Measurements from ENCODE around the gene UBASH3A. TPM values are rescaled to one million over a fixed set of nuclear protein-coding genes. Genes with fewer than 3 reads are reported as not detected.

Gene UBASH3A
- total and polyA plus RNA-seq, 7 donors, result 0.06 to 0.21 TPM; not detected in 5

DNA sequence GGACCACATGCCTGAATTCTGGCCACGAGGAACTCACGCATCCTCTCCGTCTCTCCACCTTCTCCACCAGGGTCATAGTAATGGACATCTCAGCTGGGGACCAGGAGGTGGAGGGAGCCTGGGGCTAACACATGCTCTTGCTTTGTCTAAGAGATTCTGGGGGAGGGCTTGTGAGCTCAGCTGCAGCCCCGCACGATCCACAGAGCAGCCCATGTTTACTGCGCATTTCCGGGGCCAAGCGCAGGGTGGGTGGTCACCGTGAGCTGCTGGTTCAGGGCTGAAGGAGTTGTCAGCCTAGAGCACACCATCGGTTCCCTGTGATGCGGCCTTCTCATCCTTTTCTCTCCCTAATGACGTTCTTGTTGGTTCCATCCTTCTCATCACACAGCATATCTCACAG lies 45.4 kb upstream of the UBASH3A start:
- peaks cover 4% of the 10 kb centered on the region for H3K9me3 ChIP-seq
- no peak for TF ChIP-seq CTCF (IDR thresholded peaks at IDR 0.05)
- 89 to 93% (median 90%) methylated on average over 12 of the region's 12 CpGs for WGBS, 3 donors
- ATAC-seq, result no peak
- no peak overlapping the region for H3K27ac ChIP-seq
- no peak for DNase-seq
- no peaks in the 10 kb centered on the region for H3K36me3 ChIP-seq (ENCODE audit: insufficient read depth in 1 of 2, low read depth in 1 of 2)
- peaks cover 0 to 15% (median 12%) of the 10 kb centered on the region in 3 donors for H3K27me3 ChIP-seq (ENCODE audit: insufficient read depth in 3 of 3, low read length in 2 of 3)
- intact Hi-C loops (cut with DNase I), result no loop called here
- no peak overlapping the region for H3K4me3 ChIP-seq
- no peaks in the 10 kb centered on the region for H3K4me1 ChIP-seq

DNA sequence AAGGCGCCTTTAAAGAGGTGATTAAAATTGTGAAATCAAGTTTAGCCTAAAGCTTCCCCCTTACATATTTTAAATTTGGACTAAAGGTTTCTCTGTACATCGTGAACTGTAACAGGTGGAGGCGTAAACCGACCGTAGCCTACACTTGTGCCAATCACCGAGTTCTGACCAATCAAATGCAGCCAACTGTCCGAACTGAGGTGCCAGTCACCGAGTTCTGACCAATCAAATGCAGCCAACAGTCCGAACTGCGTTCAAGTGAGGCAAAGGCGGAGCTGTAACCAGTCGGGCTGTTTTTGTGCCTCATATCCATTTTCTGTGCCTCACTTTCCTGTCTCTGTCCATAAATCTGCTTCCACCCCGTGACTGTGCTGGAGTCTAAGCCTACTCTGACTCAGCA lies 44.8 kb upstream of the UBASH3A start:
- H3K36me3 ChIP-seq (ENCODE audit: insufficient read depth in 1 of 2, low read depth in 1 of 2), result no peaks in the 10 kb centered on the region
- ATAC-seq (no peak), DNase-seq (no peak)
- H3K4me3 ChIP-seq, result no peak overlapping the region
- peaks cover 4% of the 10 kb centered on the region for H3K9me3 ChIP-seq
- H3K27me3 ChIP-seq (ENCODE audit: insufficient read depth in 3 of 3, low read length in 2 of 3), result peaks cover 0 to 16% (median 12%) of the 10 kb centered on the region in 3 donors
- TF ChIP-seq CTCF (IDR thresholded peaks at IDR 0.05), result no peak
- no peak overlapping the region for H3K27ac ChIP-seq
- intact Hi-C loops (cut with DNase I), result no loop called here
- no peaks in the 10 kb centered on the region for H3K4me1 ChIP-seq
- WGBS, 3 donors, result 76 to 81% (median 79%) methylated on average over 13 of the region's 13 CpGs

GRCh38 chr21:42360317-42360716 lies 43.4 kb upstream of the UBASH3A start:
- Histone ChIP-seq H3K4me1 (no peaks in the 10 kb centered on the region), H3K4me3 (no peak overlapping the region), H3K27me3 (ENCODE audit: insufficient read depth in 3 of 3, low read length in 2 of 3) (peaks cover 0 to 25% (median 12%) of the 10 kb centered on the region in 3 donors), H3K27ac (no peak overlapping the region), H3K36me3 (ENCODE audit: insufficient read depth in 1 of 2, low read depth in 1 of 2) (no peaks in the 10 kb centered on the region), H3K9me3 (no peaks in the 10 kb centered on the region)
- no peak for DNase-seq
- no peak for TF ChIP-seq CTCF (IDR thresholded peaks at IDR 0.05)
- WGBS, 3 donors, result 75 to 80% (median 78%) methylated on average over 2 of the region's 2 CpGs
- intact Hi-C loops (cut with DNase I), result no loop called here
- no peak for ATAC-seq

GRCh38 chr21:42361286-42361685 lies 42.4 kb upstream of the UBASH3A start:
- WGBS, 3 donors, result 15 to 16% (median 16%) methylated on average over 7 of the region's 7 CpGs
- intact Hi-C loops (cut with DNase I), result no loop called here
- no peak overlapping the region for H3K4me3 ChIP-seq
- H3K27me3 ChIP-seq (ENCODE audit: insufficient read depth in 3 of 3, low read length in 2 of 3), result peaks cover 0 to 25% (median 12%) of the 10 kb centered on the region in 3 donors
- no peak overlapping the region for H3K27ac ChIP-seq
- DNase-seq (no peak), ATAC-seq (no peak)
- TF ChIP-seq CTCF (IDR thresholded peaks at IDR 0.05), result no peak
- no peaks in the 10 kb centered on the region for H3K9me3 ChIP-seq
- H3K4me1 ChIP-seq, result no peaks in the 10 kb centered on the region
- no peaks in the 10 kb centered on the region for H3K36me3 ChIP-seq (ENCODE audit: insufficient read depth in 1 of 2, low read depth in 1 of 2)

DNA sequence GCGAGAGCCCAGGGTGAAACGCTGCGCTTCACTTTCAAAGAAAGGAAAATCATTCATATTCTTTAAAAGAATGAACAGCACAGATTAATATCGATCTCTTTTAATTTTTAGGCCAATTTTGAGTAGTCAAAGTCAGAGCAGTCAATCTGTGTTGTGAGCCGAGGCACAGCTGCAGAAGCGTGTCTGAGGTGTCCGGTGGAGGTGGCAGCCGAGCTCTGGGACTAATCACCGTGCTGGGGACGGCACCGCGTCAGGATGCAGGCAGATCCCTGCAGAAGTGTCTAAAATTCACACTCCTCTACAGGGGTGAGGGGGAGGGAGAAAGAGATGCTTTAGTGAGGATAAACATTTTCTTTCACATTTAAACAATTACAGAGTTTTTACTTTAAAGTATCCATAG lies 41.5 kb upstream of the UBASH3A start:
- peaks cover 0 to 25% (median 12%) of the 10 kb centered on the region in 3 donors for H3K27me3 ChIP-seq (ENCODE audit: insufficient read depth in 3 of 3, low read length in 2 of 3)
- WGBS, 3 donors, result 40 to 42% (median 41%) methylated on average over 12 of the region's 12 CpGs
- no peak for ATAC-seq

More for the DNA sequence above, 41.5 kb upstream of the UBASH3A start:
- TF ChIP-seq CTCF (IDR thresholded peaks at IDR 0.05), result no peak
- Histone ChIP-seq H3K36me3 (ENCODE audit: insufficient read depth in 1 of 2, low read depth in 1 of 2) (no peaks in the 10 kb centered on the region), H3K27ac (no peak overlapping the region), H3K4me3 (no peak overlapping the region), H3K4me1 (no peaks in the 10 kb centered on the region), H3K9me3 (no peaks in the 10 kb centered on the region)
- intact Hi-C loops (cut with DNase I), result no loop called here
- no peak for DNase-seq
